ENCODE results near the gene STK24.

DNA sequence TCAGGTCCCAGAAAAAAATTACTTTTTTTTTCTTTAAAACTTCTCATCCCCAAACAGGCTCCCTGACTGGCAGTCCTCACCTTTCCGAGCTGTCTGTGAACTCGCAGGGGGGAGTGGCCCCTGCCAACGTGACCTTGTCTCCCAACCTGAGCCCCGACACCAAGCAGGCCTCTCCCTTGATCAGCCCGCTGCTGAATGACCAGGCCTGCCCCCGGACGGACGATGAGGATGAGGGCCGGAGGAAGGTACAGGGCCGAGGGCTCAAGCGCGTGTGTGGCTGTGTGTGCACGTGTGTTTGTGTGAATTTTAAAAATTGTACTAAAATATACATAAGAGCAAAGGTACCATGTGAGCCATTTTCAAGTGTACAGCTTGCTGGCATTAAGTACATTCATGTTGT, 167.6 kb downstream of the STK24 start:
- TF ChIP-seq, protein P1, sequence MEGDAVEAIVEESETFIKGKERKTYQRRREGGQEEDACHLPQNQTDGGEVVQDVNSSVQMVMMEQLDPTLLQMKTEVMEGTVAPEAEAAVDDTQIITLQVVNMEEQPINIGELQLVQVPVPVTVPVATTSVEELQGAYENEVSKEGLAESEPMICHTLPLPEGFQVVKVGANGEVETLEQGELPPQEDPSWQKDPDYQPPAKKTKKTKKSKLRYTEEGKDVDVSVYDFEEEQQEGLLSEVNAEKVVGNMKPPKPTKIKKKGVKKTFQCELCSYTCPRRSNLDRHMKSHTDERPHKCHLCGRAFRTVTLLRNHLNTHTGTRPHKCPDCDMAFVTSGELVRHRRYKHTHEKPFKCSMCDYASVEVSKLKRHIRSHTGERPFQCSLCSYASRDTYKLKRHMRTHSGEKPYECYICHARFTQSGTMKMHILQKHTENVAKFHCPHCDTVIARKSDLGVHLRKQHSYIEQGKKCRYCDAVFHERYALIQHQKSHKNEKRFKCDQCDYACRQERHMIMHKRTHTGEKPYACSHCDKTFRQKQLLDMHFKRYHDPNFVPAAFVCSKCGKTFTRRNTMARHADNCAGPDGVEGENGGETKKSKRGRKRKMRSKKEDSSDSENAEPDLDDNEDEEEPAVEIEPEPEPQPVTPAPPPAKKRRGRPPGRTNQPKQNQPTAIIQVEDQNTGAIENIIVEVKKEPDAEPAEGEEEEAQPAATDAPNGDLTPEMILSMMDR (conservative IDR thresholded peaks at IDR 0.05; ENCODE audit: low read depth, low read length), result no peak
- TF ChIP-seq EZH2 (IDR thresholded peaks at IDR 0.05; ENCODE audit: borderline replicate concordance, low read depth, low read length, poor library complexity, severe bottlenecking), result no peak

All from A673 (cell line).